Ovary (tissue), 3 donors: ENCODE results near the gene GOLGA8T.
"Not testable (repeated sequence)": the region's sequence is repeated elsewhere in the genome, so short reads cannot be mapped to it uniquely, and the experiment has no call there.

Experiments used
- CTCF ChIP-seq, 3 donors: fragments of 450-650 bp in 2 of 3; fragments of 200-600 bp in 1 of 3; IDR thresholded peaks; one replicate each; pipeline versions ENCODE4 v1.5.1 to v1.8.0; 2016 to 2022; ENCODE audit warnings: antibody characterized with exemption in 3 of 3, mild to moderate bottlenecking in 1 of 3
- EP300 ChIP-seq: sonication (generic); formaldehyde crosslinking; IDR thresholded peaks from one replicate; pipeline ENCODE4 v1.6.1; 2017; ENCODE audit warnings: antibody characterized with exemption
- POLR2A ChIP-seq: fragments of 450-650 bp; IDR thresholded peaks from one replicate; pipeline ENCODE4 v1.6.1; 2017; ENCODE audit warnings: antibody characterized with exemption, mild to moderate bottlenecking, moderate library complexity
- donor health status: DM: no; HTN: no; CAD: no.

- TF ChIP-seq CTCF (IDR thresholded peaks at IDR 0.05); EP300; POLR2A: not testable (repeated sequence)
These were observed 52.6 kb downstream of the GOLGA8T start for GRCh38 chr15:30187429-30187828.
